BE2C (cell line): ENCODE measurements around the gene FKBP10.
"Not testable (repeated sequence)": the region's sequence is repeated elsewhere in the genome, so short reads cannot be mapped to it uniquely, and the experiment has no call there.

Experiments used
- DNase-seq: peaks from one replicate; pipeline ENCODE4 v3.0.0-alpha.2; 2020
- H3K27me3 ChIP-seq: fragments of 250-450 bp; sonication (Bioruptor Pico); 2 replicates; pipeline ENCODE4 v1.5.1; 2020; ENCODE audit warnings: mild to moderate bottlenecking
- H3K36me3 ChIP-seq: fragments of 250-450 bp; sonication (Bioruptor Pico); 2 replicates; pipeline ENCODE4 v1.5.1; 2020; ENCODE audit warnings: mild to moderate bottlenecking
- H3K4me1 ChIP-seq: fragments of 250-450 bp; sonication (Bioruptor Pico); 2 replicates; pipeline ENCODE4 v1.5.1; 2020
- H3K4me3 ChIP-seq: 2 replicates; pipeline ENCODE4 v1.5.1; 2011; ENCODE audit warnings: low read depth, low read length
- H3K9me3 ChIP-seq: fragments of 250-450 bp; sonication (Bioruptor Pico); 2 replicates; pipeline ENCODE4 v1.5.1; 2020
- TF ChIP-seq, protein P1 (sequence below): IDR thresholded peaks from 2 replicates; pipeline ENCODE4 v1.5.1; 2012; ENCODE audit warnings: mild to moderate bottlenecking, low read depth, low read length

FKBP10 gene

GRCh38 chr17:41844971-41845370, 32.2 kb downstream of the FKBP10 start:
- Histone ChIP-seq H3K4me3 (no peak overlapping the region), H3K4me1 (peaks cover 5% of the 10 kb centered on the region; the same call in 1 of the 2 replicates), H3K27me3 (no peaks in the 10 kb centered on the region), H3K9me3 (no peaks in the 10 kb centered on the region), H3K36me3 (peaks cover 5% of the 10 kb centered on the region)
- no peak for DNase-seq
- TF ChIP-seq, protein P1, sequence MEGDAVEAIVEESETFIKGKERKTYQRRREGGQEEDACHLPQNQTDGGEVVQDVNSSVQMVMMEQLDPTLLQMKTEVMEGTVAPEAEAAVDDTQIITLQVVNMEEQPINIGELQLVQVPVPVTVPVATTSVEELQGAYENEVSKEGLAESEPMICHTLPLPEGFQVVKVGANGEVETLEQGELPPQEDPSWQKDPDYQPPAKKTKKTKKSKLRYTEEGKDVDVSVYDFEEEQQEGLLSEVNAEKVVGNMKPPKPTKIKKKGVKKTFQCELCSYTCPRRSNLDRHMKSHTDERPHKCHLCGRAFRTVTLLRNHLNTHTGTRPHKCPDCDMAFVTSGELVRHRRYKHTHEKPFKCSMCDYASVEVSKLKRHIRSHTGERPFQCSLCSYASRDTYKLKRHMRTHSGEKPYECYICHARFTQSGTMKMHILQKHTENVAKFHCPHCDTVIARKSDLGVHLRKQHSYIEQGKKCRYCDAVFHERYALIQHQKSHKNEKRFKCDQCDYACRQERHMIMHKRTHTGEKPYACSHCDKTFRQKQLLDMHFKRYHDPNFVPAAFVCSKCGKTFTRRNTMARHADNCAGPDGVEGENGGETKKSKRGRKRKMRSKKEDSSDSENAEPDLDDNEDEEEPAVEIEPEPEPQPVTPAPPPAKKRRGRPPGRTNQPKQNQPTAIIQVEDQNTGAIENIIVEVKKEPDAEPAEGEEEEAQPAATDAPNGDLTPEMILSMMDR = no peak

DNA sequence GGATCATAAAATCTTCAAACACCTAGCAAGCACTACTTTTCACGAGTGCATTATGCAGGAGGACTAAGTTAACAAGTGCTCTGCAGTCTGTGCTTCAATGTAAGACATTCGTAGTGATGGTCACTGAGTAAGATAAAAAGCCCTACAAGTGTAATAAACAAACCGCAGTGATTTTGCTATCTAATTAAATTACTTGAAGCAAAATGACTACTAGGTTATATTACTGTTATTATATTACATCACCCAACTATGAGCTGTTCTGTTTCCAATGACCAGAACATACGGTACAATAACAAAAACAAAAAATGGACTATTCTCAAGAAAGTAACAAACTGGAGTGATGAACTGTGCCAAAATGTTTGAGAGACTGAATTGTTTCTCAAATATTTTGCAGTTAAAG, 36.0 kb downstream of the FKBP10 start:
- peaks cover 9% of the 10 kb centered on the region for H3K4me1 ChIP-seq
- DNase-seq = no peak
- H3K4me3 ChIP-seq = no peak overlapping the region
- no peaks in the 10 kb centered on the region for H3K27me3 ChIP-seq
- H3K36me3 ChIP-seq = peaks cover 24% of the 10 kb centered on the region
- H3K9me3 ChIP-seq = no peaks in the 10 kb centered on the region
- TF ChIP-seq, protein P1 = no peak

DNA sequence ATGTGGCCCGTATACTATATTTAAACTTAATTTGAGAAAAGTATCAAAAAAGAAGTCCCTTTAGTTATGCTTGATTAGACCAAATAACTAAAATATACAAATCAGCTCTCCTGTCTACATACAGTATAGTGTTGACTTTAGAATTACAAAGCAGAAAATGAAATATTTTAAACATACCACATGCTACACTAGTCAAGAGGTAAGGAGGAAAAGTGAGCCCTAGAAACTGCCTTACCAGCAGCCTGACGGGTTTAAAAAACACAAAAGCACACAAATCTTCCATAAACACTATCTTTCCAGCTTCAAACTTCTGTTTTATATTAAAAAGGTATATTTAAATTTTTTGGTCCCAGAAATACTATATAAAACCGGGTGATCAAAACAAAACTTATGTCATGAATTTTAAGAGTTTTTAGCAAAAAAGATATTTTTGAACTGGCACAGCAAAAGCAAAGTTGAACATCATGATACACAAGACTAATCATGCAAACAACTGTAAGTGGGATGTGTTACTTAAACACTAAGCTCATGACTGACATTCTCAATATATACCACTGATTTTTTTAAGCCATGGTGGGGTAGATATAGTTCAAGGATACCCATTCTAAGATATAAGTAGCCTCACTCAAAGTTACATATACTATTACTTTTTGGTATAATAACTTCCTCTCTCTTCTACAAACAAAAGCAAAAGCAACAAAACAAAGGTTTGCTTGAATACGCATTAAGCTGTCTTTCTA, 36.6 kb downstream of the FKBP10 start:
- TF ChIP-seq, protein P1 = no peak
- no peak for DNase-seq
- Histone ChIP-seq H3K9me3 (no peaks in the 10 kb centered on the region), H3K4me1 (peaks cover 9% of the 10 kb centered on the region), H3K36me3 (peaks cover 30% of the 10 kb centered on the region), H3K4me3 (no peak overlapping the region), H3K27me3 (no peaks in the 10 kb centered on the region)

DNA sequence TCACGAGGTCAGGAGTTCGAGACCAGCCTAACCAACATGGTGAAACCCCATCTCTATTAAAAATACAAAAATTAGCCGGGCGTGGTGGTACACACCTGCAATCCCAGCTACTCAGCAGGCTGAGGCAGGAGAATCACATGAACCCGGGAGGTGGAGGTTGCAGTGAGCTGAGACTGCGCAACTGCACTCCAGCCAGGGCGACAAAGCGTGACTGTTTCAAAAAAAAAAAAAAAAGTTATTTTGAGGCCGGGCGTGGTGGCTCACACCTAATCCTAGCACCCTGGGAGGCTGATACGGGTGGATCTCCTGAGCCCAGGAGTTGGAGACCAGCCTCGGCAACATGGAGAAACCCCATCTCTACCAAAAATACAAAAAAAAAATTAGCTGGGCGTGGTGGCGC, 38.6 kb downstream of the FKBP10 start:
- not testable (repeated sequence) for H3K27me3 ChIP-seq, H3K9me3 ChIP-seq, H3K4me1 ChIP-seq, DNase-seq, H3K4me3 ChIP-seq
- peaks cover 37% of the 10 kb centered on the region for H3K36me3 ChIP-seq

DNA sequence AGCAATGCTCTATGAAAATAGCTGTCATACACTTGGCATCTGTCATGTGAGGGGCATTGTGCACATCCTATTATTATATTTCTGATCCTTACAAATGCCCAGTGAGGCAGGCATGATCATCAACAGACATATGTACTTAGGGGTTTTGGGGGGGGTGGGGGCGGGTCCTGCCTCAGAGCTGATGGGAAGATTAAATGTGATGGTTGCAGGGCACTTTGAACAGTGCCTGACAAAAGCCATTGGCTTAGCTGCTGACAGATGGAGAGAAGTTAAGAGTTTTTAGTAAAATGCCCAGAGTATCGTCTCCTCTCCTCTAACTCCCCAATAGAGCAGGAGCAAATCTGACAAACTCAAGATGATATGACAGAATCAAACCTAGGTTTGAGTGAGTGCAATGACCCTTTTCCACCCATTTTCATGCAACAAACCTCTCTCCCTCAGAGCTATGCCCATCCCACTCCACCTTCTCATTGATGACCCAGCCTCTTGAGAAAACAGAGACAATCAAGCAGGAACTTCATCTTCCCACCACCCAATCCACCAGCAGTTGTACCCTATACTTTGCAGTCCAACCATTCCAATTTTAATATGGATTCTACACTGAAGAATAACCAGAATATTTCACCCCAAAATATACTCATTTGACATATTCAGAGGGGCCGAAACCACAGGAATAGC, 47.6 kb downstream of the FKBP10 start:
- no peak for DNase-seq
- Histone ChIP-seq H3K36me3 (no peaks in the 10 kb centered on the region), H3K4me1 (peaks cover 11% of the 10 kb centered on the region), H3K27me3 (no peaks in the 10 kb centered on the region), H3K9me3 (no peaks in the 10 kb centered on the region), H3K4me3 (no peak overlapping the region)
- TF ChIP-seq, protein P1 = no peak

DNA sequence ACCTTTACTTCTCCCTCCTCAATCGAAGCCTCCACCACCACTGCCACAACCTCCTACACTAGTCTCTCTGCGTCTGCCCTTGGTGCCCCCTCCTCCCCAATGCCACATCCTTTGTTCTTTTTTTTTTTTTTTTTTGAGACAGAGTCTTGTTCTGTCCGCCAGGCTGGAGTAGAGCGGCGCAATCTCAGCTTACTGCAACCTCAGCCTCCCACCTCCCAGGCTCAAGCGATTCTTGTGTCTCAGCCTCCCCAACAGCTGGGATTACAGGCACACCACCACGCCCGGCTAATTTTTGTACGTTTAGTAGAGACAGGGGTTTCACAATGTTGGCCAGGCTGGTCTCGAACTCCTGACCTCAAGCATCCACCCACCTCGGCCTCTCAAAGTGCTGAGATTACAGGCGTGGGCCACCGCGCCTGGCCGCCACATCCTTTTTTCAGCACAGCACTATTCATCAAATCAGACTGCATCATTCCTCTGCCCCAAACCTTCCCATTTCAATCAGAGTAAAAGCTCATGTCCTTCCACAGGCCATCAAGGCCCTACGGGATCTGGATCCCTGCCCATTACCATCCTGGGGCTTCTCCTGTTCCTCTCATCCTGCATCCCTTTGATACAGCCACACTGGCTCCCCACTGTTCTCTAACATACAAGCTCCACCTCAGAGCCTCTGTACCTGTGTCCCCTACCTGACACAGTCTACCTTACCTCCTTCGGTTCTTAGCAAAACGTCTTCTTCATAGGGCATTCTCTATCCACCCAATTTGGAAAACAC, 50.5 kb downstream of the FKBP10 start:
- Histone ChIP-seq H3K4me1 (peaks cover 11% of the 10 kb centered on the region), H3K4me3 (peak overlapping the region; percentile 97), H3K9me3 (no peaks in the 10 kb centered on the region), H3K27me3 (no peaks in the 10 kb centered on the region), H3K36me3 (peaks cover 17% of the 10 kb centered on the region)
- TF ChIP-seq, protein P1 = no peak
- DNase-seq = no peak
